Activated naive CD4-positive, alpha-beta T cell treated with anti-CD3 and anti-CD28 coated beads, Interleukin-2, amount 50 U/mL, for 72 hours (primary cell): ENCODE results near the gene BIN1. TPM values are rescaled to one million over a fixed set of nuclear protein-coding genes. Genes with fewer than 3 reads are reported as not detected.

Source experiments
- ATAC-seq, 2 donors: fragments of 150-1000 bp; cut with Tn5 transposase; 2 replicates each; pipeline ENCODE4 v1.10.0; 2021; ENCODE audit warnings: mild to moderate bottlenecking in 2 of 2, moderate library complexity in 2 of 2
- DNase-seq, 2 donors: peaks; one replicate each; pipeline ENCODE4 v3.0.0; 2021 to 2022; ENCODE audit warnings: low spot score in 2 of 2
- H3K27ac Mint-ChIP-seq, 2 donors: one replicate each; pipeline ENCODE4 v1.8.0; 2022; ENCODE audit warnings: mild to moderate bottlenecking in 2 of 2, mixed read lengths in 2 of 2
- H3K36me3 Mint-ChIP-seq, 2 donors: one replicate each; pipeline ENCODE4 v1.8.0; 2022; ENCODE audit warnings: mixed read lengths in 2 of 2
- H3K9me3 Mint-ChIP-seq, 2 donors: one replicate each; pipeline ENCODE4 v1.8.0; 2022; ENCODE audit warnings: mixed read lengths in 2 of 2
- total RNA-seq, 2 donors: library from RNA; stranded (reverse); gene quantifications; one replicate each; pipeline ENCODE4 v1.2.3, GENCODE V29; 2022

BIN1 gene
- total RNA-seq, 2 donors from 2014 or later: 43.0 to 98.3 TPM

DNA sequence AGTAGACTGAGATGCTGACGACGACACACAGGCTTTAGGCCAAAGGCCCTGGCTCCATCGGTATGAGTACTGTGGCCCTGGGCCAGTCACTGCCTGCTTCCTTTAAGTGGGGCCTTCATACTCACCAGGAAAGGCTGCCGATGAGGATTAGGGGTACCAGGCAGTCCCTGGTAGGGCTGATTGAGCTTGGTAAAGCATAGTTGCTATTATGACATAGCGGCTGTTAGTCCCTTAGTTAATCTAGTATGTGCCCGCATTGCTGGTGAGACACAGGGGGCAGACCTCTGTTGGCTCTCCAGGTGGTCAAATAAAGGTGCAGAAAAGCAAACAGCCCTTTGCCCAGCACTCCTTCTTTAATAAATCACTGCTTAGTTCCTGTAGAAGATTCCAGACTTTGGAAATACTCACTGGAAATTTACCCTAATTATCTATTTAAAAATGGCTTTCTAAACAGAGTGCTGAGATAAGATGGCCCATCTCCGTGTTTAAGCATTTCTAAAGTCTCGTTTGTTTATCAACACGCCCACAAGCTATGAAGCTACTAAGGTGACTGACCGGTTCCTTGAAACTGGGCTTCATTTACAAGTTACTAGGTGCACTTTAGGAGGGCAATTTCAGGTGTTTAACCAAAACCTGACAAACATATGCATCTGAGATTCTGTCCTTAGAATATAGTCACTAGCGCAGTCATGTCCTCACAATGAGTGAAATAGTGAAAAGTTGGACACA, 8.7 kb upstream of the BIN1 start:
- no peaks in the 10 kb centered on the region for H3K36me3 Mint-ChIP-seq
- no peak for ATAC-seq
- H3K9me3 Mint-ChIP-seq: no peaks in the 10 kb centered on the region
- no peak overlapping the region for H3K27ac Mint-ChIP-seq
- DNase-seq: no peak

DNA sequence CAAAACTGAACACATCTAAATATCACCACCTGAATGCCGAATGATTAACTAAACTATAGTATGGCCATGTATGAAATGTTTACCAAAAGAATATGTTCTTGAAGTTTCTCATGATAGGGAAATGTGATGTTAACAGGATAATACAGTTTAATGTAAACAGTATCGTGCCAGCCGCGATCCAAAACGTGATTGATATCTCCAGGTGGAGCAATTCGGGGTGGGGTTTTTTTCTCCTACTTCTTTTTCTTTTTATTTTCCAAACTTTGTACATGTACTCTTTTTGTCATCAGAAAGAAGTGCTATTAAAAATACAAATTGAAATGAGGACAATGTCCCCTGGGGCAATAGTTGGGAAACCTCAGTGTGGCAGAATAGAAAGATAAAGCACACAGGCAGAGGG, 4.0 kb upstream of the BIN1 start:
- ATAC-seq (no peak), DNase-seq (no peak)
- no peak overlapping the region for H3K27ac Mint-ChIP-seq
- H3K9me3 Mint-ChIP-seq: no peaks in the 10 kb centered on the region
- no peaks in the 10 kb centered on the region for H3K36me3 Mint-ChIP-seq

- peak in 1 of 2 donors; percentile 50 for DNase-seq
- no peak overlapping the region for H3K27ac Mint-ChIP-seq
- no peaks in the 10 kb centered on the region for H3K9me3 Mint-ChIP-seq
- no peak for ATAC-seq
- H3K36me3 Mint-ChIP-seq: no peaks in the 10 kb centered on the region
These were observed 1.2 kb upstream of the BIN1 start for GRCh38 chr2:127108090-127108523.

DNA sequence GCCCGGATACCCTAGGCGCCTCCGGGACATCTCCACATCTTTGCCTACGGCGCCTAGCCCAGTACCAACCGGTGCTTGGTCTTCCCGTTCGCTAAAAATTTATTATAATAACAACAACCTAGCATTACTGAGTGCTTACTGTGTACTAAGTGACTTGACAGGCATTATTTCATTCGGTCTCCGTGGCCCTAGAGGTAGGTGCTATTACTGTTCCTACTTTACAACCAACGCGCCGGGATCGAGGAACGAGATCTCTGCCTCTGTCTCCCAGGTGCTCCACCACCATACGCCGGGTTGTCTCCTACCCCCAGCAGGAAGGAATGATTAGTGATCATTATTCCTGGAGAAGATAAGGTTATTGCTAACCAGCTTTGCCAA, 657 bp upstream of the BIN1 start:
- no peaks in the 10 kb centered on the region for H3K36me3 Mint-ChIP-seq
- ATAC-seq (peak; percentile 19 to 27), DNase-seq (no peak)
- peak overlapping the region in 1 of 2 donors; percentile 49 for H3K27ac Mint-ChIP-seq
- H3K9me3 Mint-ChIP-seq: no peaks in the 10 kb centered on the region

DNA sequence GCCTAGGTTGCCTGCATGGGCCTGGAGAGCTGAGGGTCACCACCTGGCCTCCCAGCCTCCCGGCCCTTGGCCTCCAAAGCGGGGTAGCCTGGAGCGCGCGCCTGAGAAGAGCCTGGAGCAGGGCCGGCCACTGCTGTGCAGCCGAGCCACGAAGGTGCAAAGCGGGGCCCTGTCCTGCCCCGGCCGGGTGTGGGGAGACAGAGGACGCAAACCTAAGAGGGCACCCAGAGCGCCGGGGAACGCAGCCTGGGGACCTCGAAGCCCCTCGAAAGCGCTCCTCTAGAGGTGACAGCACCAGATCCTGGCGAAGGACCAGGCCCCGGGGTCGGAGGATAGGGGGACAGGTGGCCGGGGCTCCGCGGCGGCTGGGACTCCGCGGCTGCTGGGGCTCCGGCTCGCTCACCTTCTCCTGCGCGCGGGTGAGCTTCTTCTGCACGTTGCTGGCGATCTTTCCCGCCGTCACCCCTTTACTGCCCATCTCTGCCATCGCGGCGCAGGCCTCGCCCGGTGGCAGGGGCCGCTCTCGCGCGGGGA, 430 bp downstream of the BIN1 start:
- ATAC-seq (peak; percentile 10 to 27), DNase-seq (peak in 1 of 2 donors; percentile 54)
- Mint-ChIP-seq H3K36me3 (no peaks in the 10 kb centered on the region), H3K27ac (no peak overlapping the region), H3K9me3 (no peaks in the 10 kb centered on the region)

DNA sequence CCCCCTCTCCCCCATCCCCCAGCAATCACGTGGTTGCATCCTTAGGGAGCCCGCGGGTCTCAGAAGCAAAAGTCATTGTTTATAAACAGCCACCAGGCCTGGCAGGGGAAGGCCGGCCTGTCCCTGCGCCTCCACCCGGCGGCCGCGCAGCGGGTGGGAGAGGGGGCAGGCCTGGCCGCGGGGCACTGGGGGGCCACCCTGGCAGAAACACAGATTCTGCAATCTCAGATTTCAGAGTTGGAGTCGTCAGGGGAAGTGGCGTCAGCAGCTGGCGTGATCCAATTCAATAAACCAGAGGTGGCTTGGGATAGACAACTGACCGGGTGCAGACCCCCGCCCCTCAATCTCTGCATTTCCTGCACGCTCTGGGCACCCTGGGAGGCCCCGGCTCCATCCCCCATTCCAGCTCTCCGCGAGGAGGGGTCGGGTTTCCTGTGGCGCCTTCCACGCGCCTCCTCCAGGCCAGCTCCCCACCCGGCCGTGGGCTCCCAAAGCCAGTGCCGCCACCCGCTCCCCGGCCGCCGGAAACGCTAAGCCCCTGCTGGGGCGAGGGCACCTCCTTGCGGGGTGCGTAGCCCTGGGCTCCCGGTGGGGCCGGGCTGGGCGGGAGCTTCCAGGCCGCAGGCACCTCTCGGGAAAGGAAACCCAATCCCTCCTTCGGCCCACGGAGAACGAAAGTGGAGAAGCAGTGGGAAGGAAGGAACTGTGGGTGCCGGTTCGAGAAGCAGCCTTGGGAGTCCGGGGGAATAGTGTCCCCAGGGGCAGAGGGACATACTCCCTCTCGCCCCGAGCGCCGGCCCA, 1.1 kb downstream of the BIN1 start:
- Mint-ChIP-seq H3K27ac (no peak overlapping the region), H3K9me3 (no peaks in the 10 kb centered on the region), H3K36me3 (no peaks in the 10 kb centered on the region)
- no peak for ATAC-seq
- DNase-seq: peak in 1 of 2 donors; percentile 52

GRCh38 chr2:127104881-127105655, 1.9 kb downstream of the BIN1 start:
- no peaks in the 10 kb centered on the region for H3K36me3 Mint-ChIP-seq
- H3K27ac Mint-ChIP-seq: no peak overlapping the region
- DNase-seq (peak in 1 of 2 donors; percentile 39), ATAC-seq (no peak)
- H3K9me3 Mint-ChIP-seq: no peaks in the 10 kb centered on the region

GRCh38 chr2:127104166-127104660, 2.7 kb downstream of the BIN1 start:
- no peaks in the 10 kb centered on the region for H3K36me3 Mint-ChIP-seq
- DNase-seq (peak in 1 of 2 donors; percentile 28), ATAC-seq (no peak)
- no peak overlapping the region for H3K27ac Mint-ChIP-seq
- H3K9me3 Mint-ChIP-seq: no peaks in the 10 kb centered on the region

- Mint-ChIP-seq H3K36me3 (no peaks in the 10 kb centered on the region), H3K9me3 (no peaks in the 10 kb centered on the region), H3K27ac (no peak overlapping the region)
- DNase-seq (peak in 1 of 2 donors; percentile 50), ATAC-seq (no peak)
These were observed 3.5 kb downstream of the BIN1 start for GRCh38 chr2:127103243-127104165.

- no peaks in the 10 kb centered on the region for H3K9me3 Mint-ChIP-seq
- peak overlapping the region in 1 of 2 donors; percentile 8 for H3K27ac Mint-ChIP-seq
- H3K36me3 Mint-ChIP-seq: no peaks in the 10 kb centered on the region
- DNase-seq (peak in 1 of 2 donors; percentile 44), ATAC-seq (no peak)
These were observed 4.3 kb downstream of the BIN1 start for GRCh38 chr2:127102521-127103242.

GRCh38 chr2:127101756-127102477, 5.0 kb downstream of the BIN1 start:
- no peak overlapping the region for H3K27ac Mint-ChIP-seq
- H3K36me3 Mint-ChIP-seq: no peaks in the 10 kb centered on the region
- no peak for ATAC-seq
- H3K9me3 Mint-ChIP-seq: no peaks in the 10 kb centered on the region
- peak in 1 of 2 donors; percentile 39 for DNase-seq

- DNase-seq: no peak
- Mint-ChIP-seq H3K27ac (no peak overlapping the region), H3K36me3 (no peaks in the 10 kb centered on the region), H3K9me3 (no peaks in the 10 kb centered on the region)
- ATAC-seq: no peak
These were observed 5.8 kb downstream of the BIN1 start for GRCh38 chr2:127101048-127101611.

- H3K27ac Mint-ChIP-seq: no peak overlapping the region
- DNase-seq: no peak
- H3K36me3 Mint-ChIP-seq: no peaks in the 10 kb centered on the region
- no peaks in the 10 kb centered on the region for H3K9me3 Mint-ChIP-seq
- no peak for ATAC-seq
These were observed 6.5 kb downstream of the BIN1 start for GRCh38 chr2:127100251-127101047.

- Mint-ChIP-seq H3K36me3 (no peaks in the 10 kb centered on the region), H3K27ac (no peak overlapping the region)
These were observed 8.2 kb downstream of the BIN1 start for GRCh38 chr2:127098711-127099110.

More at GRCh38 chr2:127098711-127099110, 8.2 kb downstream of the BIN1 start:
- no peak for ATAC-seq
- DNase-seq: no peak
- H3K9me3 Mint-ChIP-seq: no peaks in the 10 kb centered on the region
